GF-D8 (cell line): ENCODE measurements around the gene CLK2.
"Not testable (repeated sequence)": the region's sequence is repeated elsewhere in the genome, so short reads cannot be mapped to it uniquely, and the experiment has no call there.

Source experiments
- DNase-seq: peaks from one replicate; lab custom pipeline; 2025; lab: John Stamatoyannopoulos, UW

The CLK2 gene

GRCh38 chr1:155296661-155297060 is 23.4 kb upstream of the CLK2 start:
- DNase-seq, result no peak

GRCh38 chr1:155295942-155296267 is 22.6 kb upstream of the CLK2 start:
- DNase-seq, result no peak

- DNase-seq, result no peak
These were observed 22.1 kb upstream of the CLK2 start for GRCh38 chr1:155295183-155295941.

- DNase-seq, result no peak
These were observed 21.3 kb upstream of the CLK2 start for GRCh38 chr1:155294520-155295182.

- no peak for DNase-seq
These were observed 19.9 kb upstream of the CLK2 start for GRCh38 chr1:155293086-155293749.

- not testable (repeated sequence) for DNase-seq
These were observed 17.7 kb upstream of the CLK2 start for GRCh38 chr1:155291006-155291405.

GRCh38 chr1:155287987-155288543 is 14.8 kb upstream of the CLK2 start:
- DNase-seq, result no peak

GRCh38 chr1:155286544-155286943 is 13.2 kb upstream of the CLK2 start:
- no peak for DNase-seq

- DNase-seq, result no peak
These were observed 12.3 kb upstream of the CLK2 start for GRCh38 chr1:155285631-155286044.

- no peak for DNase-seq
These were observed 11.8 kb upstream of the CLK2 start for GRCh38 chr1:155285063-155285462.

GRCh38 chr1:155284476-155284875 is 11.2 kb upstream of the CLK2 start:
- DNase-seq, result no peak

GRCh38 chr1:155282488-155283091 is 9.3 kb upstream of the CLK2 start:
- no peak for DNase-seq

- no peak for DNase-seq
These were observed 6.0 kb upstream of the CLK2 start for GRCh38 chr1:155279268-155279667.

- DNase-seq, result no peak
These were observed 5.4 kb upstream of the CLK2 start for GRCh38 chr1:155278689-155279160.

GRCh38 chr1:155277902-155278688 is 4.8 kb upstream of the CLK2 start:
- DNase-seq, result no peak

- peak; percentile 85 for DNase-seq
These were observed 4.0 kb upstream of the CLK2 start, which contains the start of gene HCN3 for GRCh38 chr1:155277070-155277901. HCN3 (plus strand) TSS chr1:155277463; CDS start chr1:155277591, 128 bp downstream.

GRCh38 chr1:155272466-155273342 is 600 bp downstream of the CLK2 start:
- DNase-seq, result no peak

- no peak for DNase-seq
These were observed 3.9 kb downstream of the CLK2 start for GRCh38 chr1:155269381-155269780.

- no peak for DNase-seq
These were observed 4.7 kb downstream of the CLK2 start for GRCh38 chr1:155268630-155269029.
